Measurements from ENCODE around the gene SPAG16. TPM values are rescaled to one million over a fixed set of nuclear protein-coding genes. Genes with fewer than 3 reads are reported as not detected.

The SPAG16 gene
- total and polyA plus RNA-seq, 2 of the 13 experiments (the other 11 are each of a cell fraction or from before 2014, with no cell fraction given), result 9.6 to 26.5 TPM

DNA sequence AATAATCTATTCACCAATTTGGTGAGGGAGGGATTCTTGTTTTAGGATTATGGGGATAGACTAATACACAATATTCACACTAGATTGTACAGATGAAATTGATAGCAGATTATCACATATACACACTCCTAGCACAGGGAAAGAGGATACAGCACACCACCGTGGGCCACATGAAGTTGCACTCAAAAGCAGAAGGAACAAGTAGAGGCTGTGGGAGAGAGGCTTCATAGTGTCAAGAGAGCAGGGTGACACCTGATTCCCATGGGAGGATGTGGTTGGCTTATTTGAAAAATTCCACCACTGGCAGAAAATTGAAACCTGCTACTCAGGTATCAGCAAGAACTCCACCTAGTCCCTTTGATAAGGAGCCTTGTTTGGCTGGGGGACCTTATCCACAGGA, 395.6 kb downstream of the SPAG16 start (continued):
- TF ChIP-seq ZNF318 (CRISPR knock-in tag; IDR thresholded peaks at IDR 0.05), result no peak

DNA sequence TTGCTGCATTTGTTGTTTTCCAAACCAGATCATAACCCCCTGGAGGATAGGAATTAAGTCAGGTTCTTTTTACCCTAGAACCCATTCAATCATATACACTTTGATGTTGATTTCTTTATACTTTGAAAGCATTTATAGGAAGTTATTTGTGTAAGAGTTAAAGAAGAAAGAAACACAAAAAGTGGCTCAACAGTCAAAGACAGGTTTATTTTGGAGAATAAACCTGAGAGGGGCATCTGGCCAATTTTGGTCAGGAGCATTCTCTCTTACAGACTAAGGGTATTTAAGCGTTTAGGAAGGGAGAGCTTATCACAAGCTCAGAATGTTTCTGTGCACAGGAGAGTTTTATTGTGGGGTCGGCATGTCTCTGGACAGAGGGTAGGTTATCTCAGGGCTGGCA, 398.0 kb downstream of the SPAG16 start:
- H3K27me3 ChIP-seq (ENCODE audit: control insufficient read depth in 1 of 2, insufficient read depth in 2 of 2, low read length in 2 of 2), result no peaks in the 10 kb centered on the region
- BruUV-seq (replicated peaks), result no TSS peak
- H3K4me2 ChIP-seq (ENCODE audit: low read depth, low read length), result no peak overlapping the region
- intact Hi-C loops (cut with micrococcal nuclease; ENCODE audit: unreplicated experiment), result no loop called here
- TF ChIP-seq ZNF850 (CRISPR knock-in tag; conservative IDR thresholded peaks at IDR 0.05) (0 out of 2 replicates have a peak, but pooled peaks have one; percentile 32), ZNF773 (CRISPR knock-in tag; IDR thresholded peaks at IDR 0.05; ENCODE audit: borderline replicate concordance) (no peak), ZSCAN22 (CRISPR knock-in tag; IDR thresholded peaks at IDR 0.05) (no peak), CCAR2 (optimal IDR thresholded peaks at IDR 0.05; ENCODE audit: low read depth, low read length) (no peak)
- WGBS (ENCODE audit: low lambda C conversion rate), result 3% methylated on average over 2 of the region's 2 CpGs
- H3K79me2 ChIP-seq (ENCODE audit: insufficient read depth, low read length), result no peaks in the 10 kb centered on the region
- no peaks in the 10 kb centered on the region for H3K36me3 ChIP-seq (replicated peaks in 1 of 2; ENCODE audit: control insufficient read depth in 1 of 2, insufficient read depth in 2 of 2, low read length in 2 of 2)
- H3K9me3 ChIP-seq (ENCODE audit: low read length), result peaks cover 56% of the 10 kb centered on the region
- CTCF ChIA-PET (ENCODE audit: low intra/inter-chr PET ratio, low total read pairs), result no interaction called here
- H3K4me3 ChIP-seq (replicated peaks in 1 of 3; ENCODE audit: insufficient read depth in 1 of 3, low read depth in 2 of 3, low read length in 3 of 3), result no peak overlapping the region
- no peaks in the 10 kb centered on the region for H4K20me1 ChIP-seq (ENCODE audit: insufficient read depth, low read length)
- H3K27ac ChIP-seq (ENCODE audit: extremely low read length, insufficient read depth, low read length), result no peak overlapping the region
- ATAC-seq (no peak), FAIRE-seq (no peak), DNase-seq (ENCODE audit: low spot score) (no peak)
- in situ Hi-C loops (cut with HindIII; ENCODE audit: extremely low pct_ligation_motif_present, low pct_unique_long_range_greater_than_20kb), result no loop called here
- no peaks in the 10 kb centered on the region for H3K4me1 ChIP-seq (ENCODE audit: insufficient read depth, low read length)
- H3K9ac ChIP-seq (ENCODE audit: insufficient read depth, low read depth, low read length), result no peak overlapping the region
- no peak overlapping the region for H2AFZ ChIP-seq (ENCODE audit: low read length)
- POLR2A ChIA-PET, result no interaction called here
